GM23338 (cell line): Measurements from ENCODE around the gene SLC35A4. TPM values are rescaled to one million over a fixed set of nuclear protein-coding genes. Genes with fewer than 3 reads are reported as not detected.

Experiments used
- ATAC-seq: fragments of 200-7000 bp; cut with Tn5 transposase; 3 replicates; pipeline ENCODE4 v1.9.1; 2020
- DNase-seq: peaks from one replicate; pipeline ENCODE4 v3.0.0-alpha.2; 2015; ENCODE audit warnings: low spot score
- H2AFZ ChIP-seq: fragments of 200-600 bp; sonication (generic); 2 replicates; pipeline ENCODE4 v1.8.0; 2016; ENCODE audit warnings: antibody characterized with exemption, mild to moderate bottlenecking, moderate library complexity
- H3F3A ChIP-seq: fragments of 200-600 bp; sonication (generic); replicated peaks from 2 replicates; pipeline ENCODE4 v1.8.0; 2017; ENCODE audit warnings: antibody characterized with exemption, mixed run types, low read depth
- H3K27ac ChIP-seq: fragments of 200-600 bp; sonication (generic); 2 replicates; pipeline ENCODE4 v1.6.1; 2016; ENCODE audit warnings: low read depth
- H3K27me3 ChIP-seq: fragments of 200-600 bp; sonication (generic); 2 replicates; pipeline ENCODE4 v1.8.0; 2016; ENCODE audit warnings: mild to moderate bottlenecking, mixed run types, moderate library complexity; ENCODE audit not compliant: insufficient read depth
- H3K36me3 ChIP-seq: fragments of 200-600 bp; sonication (generic); 2 replicates; pipeline ENCODE4 v1.8.0; 2016; ENCODE audit warnings: mild to moderate bottlenecking; ENCODE audit not compliant: insufficient read depth
- H3K4me1 ChIP-seq: fragments of 200-600 bp; sonication (generic); 2 replicates; pipeline ENCODE4 v1.8.0; 2016; ENCODE audit warnings: mild to moderate bottlenecking, moderate library complexity; ENCODE audit not compliant: insufficient read depth
- H3K4me2 ChIP-seq: fragments of 200-600 bp; sonication (generic); 2 replicates; pipeline ENCODE4 v1.7.1; 2017; ENCODE audit warnings: mixed run types
- H3K4me3 ChIP-seq: fragments of 200-600 bp; sonication (generic); 2 replicates; pipeline ENCODE4 v1.6.1; 2016; ENCODE audit warnings: mixed run types
- H3K79me2 ChIP-seq: fragments of 200-600 bp; sonication (generic); replicated peaks from 2 replicates; pipeline ENCODE4 v1.8.0; 2017; ENCODE audit warnings: mild to moderate bottlenecking; ENCODE audit not compliant: insufficient read depth
- H3K9me2 ChIP-seq: fragments of 200-600 bp; sonication (generic); 2 replicates; pipeline ENCODE4 v1.8.0; 2017; ENCODE audit not compliant: insufficient read depth
- H4K20me1 ChIP-seq: fragments of 200-600 bp; sonication (generic); replicated peaks from 2 replicates; pipeline ENCODE4 v1.8.0; 2017; ENCODE audit warnings: mild to moderate bottlenecking; ENCODE audit not compliant: insufficient read depth
- H3K27ac Mint-ChIP-seq: 2 replicates; pipeline ENCODE4 v1.8.0; 2020; ENCODE audit warnings: inconsistent platforms, mild to moderate bottlenecking, moderate library complexity, mixed read lengths
- H3K27me3 Mint-ChIP-seq: 3 replicates; pipeline ENCODE4 v1.8.0; 2022; ENCODE audit warnings: low read depth, mild to moderate bottlenecking, moderate library complexity, mixed read lengths, inconsistent platforms; ENCODE audit not compliant: insufficient read depth, poor library complexity
- H3K36me3 Mint-ChIP-seq: 3 replicates; pipeline ENCODE4 v1.8.0; 2021; ENCODE audit warnings: low read depth, mild to moderate bottlenecking, inconsistent platforms, moderate library complexity, mixed read lengths
- H3K4me1 Mint-ChIP-seq: 3 replicates; pipeline ENCODE4 v1.8.0; 2020; ENCODE audit warnings: mild to moderate bottlenecking, inconsistent platforms, mixed read lengths
- H3K4me3 Mint-ChIP-seq: 3 replicates; pipeline ENCODE4 v1.8.0; 2021; ENCODE audit warnings: moderate library complexity, mild to moderate bottlenecking, inconsistent platforms, mixed read lengths
- H3K9me3 Mint-ChIP-seq: 3 replicates; pipeline ENCODE4 v1.8.0; 2020; ENCODE audit warnings: moderate library complexity, mild to moderate bottlenecking, inconsistent platforms, mixed read lengths
- CREB1 ChIP-seq: fragments of 250-450 bp; sonication (Bioruptor Pico); IDR thresholded peaks from 2 replicates; pipeline ENCODE4 v1.5.0; 2020; ENCODE audit warnings: low read depth, mild to moderate bottlenecking, moderate library complexity
- CTCF ChIP-seq, 2 experiments: fragments of 200-600 bp in 1 of 2; sonication (generic) in 1 of 2; conservative IDR thresholded peaks; 2 replicates each; pipeline versions ENCODE4 v1.5.1 to v1.6.1; 2016 to 2017; ENCODE audit warnings: antibody characterized with exemption in 2 of 2, low read depth in 2 of 2, mild to moderate bottlenecking in 2 of 2, moderate library complexity in 1 of 2
- EZH2 ChIP-seq: fragments of 200-600 bp; sonication (generic); IDR thresholded peaks from one replicate; pipeline ENCODE4 v1.8.0; 2017; ENCODE audit warnings: antibody characterized with exemption, mild to moderate bottlenecking, low read depth; ENCODE audit not compliant: unreplicated experiment
- EZH2phosphoT487 ChIP-seq: fragments of 200-600 bp; sonication (generic); IDR thresholded peaks from one replicate; pipeline ENCODE4 v1.8.1; 2018; ENCODE audit warnings: antibody characterized with exemption; ENCODE audit not compliant: unreplicated experiment
- JUNB ChIP-seq: IDR thresholded peaks from one replicate; pipeline ENCODE4 v1.6.1; 2016; ENCODE audit warnings: antibody characterized with exemption; ENCODE audit not compliant: unreplicated experiment
- NANOG ChIP-seq: IDR thresholded peaks from 2 replicates; pipeline ENCODE4 v1.6.1; 2016; ENCODE audit warnings: antibody characterized with exemption, borderline replicate concordance
- POLR2AphosphoS5 ChIP-seq: IDR thresholded peaks from 2 replicates; pipeline ENCODE4 v1.6.1; 2016; ENCODE audit warnings: antibody characterized with exemption, low read depth
- STAT1 ChIP-seq: IDR thresholded peaks from one replicate; pipeline ENCODE4 v1.6.1; 2016; ENCODE audit warnings: antibody characterized with exemption; ENCODE audit not compliant: unreplicated experiment
- ZNF114 ChIP-seq: fragments of 250-450 bp; sonication (Bioruptor Pico); IDR thresholded peaks from 2 replicates; pipeline ENCODE4 v1.5.0; 2020; ENCODE audit warnings: mild to moderate bottlenecking, moderate library complexity
- ZNF331 ChIP-seq: fragments of 250-450 bp; sonication (Bioruptor Pico); IDR thresholded peaks from 2 replicates; pipeline ENCODE4 v1.5.0; 2020; ENCODE audit warnings: low read depth, mild to moderate bottlenecking, moderate library complexity
- polyA plus RNA-seq: library from polyadenylated mRNA; unstranded; fragments of >200 nt; fragmentation: Nextera tagmentation; extraction: Ambion mirVana; gene quantifications from 2 replicates; pipeline ENCODE4 v1.2.1, GENCODE V29; 2016
- total RNA-seq: library from RNA; depleted of rRNA; stranded (reverse); fragments of >200 nt; shearing (Covaris generic); gene quantifications from 2 replicates; pipeline ENCODE4 v1.2.3, GENCODE V29; 2014
- TF ChIP-seq, protein P1 (sequence below): fragments of 250-450 bp; sonication (Bioruptor Pico); IDR thresholded peaks from 2 replicates; pipeline ENCODE4 v1.5.0; 2020; ENCODE audit warnings: mild to moderate bottlenecking, moderate library complexity
- TF ChIP-seq, protein P2 (sequence below): IDR thresholded peaks from 2 replicates; pipeline ENCODE4 v1.6.1; 2016; ENCODE audit warnings: antibody characterized with exemption
- TF ChIP-seq, protein P3 (sequence below): IDR thresholded peaks from one replicate; pipeline ENCODE4 v1.6.1; 2018; ENCODE audit warnings: antibody characterized with exemption; ENCODE audit not compliant: unreplicated experiment

SLC35A4 gene
- total and polyA plus RNA-seq, 2 experiments from 2014 or later = 17.7 to 39.1 TPM

GRCh38 chr5:140565024-140565779 lies 574 bp downstream of the SLC35A4 start:
- Mint-ChIP-seq H3K4me3 (peak overlapping the region; percentile 92), H3K9me3 (no peaks in the 10 kb centered on the region; the same call in 2 of the 3 replicates), H3K36me3 (peaks cover 26% of the 10 kb centered on the region), H3K4me1 (peaks cover 5% of the 10 kb centered on the region; the same call in 2 of the 3 replicates), H3K27ac (peak overlapping the region; percentile 90), H3K27me3 (peaks cover 17% of the 10 kb centered on the region)
- Histone ChIP-seq H4K20me1 (peaks cover 8% of the 10 kb centered on the region; the same call in 1 of the 2 replicates), H3K4me1 (peaks cover 5% of the 10 kb centered on the region; the same call in 1 of the 2 replicates), H3K36me3 (no peaks in the 10 kb centered on the region), H3K4me3 (peak overlapping the region; percentile 86), H3K4me2 (peak overlapping the region; percentile 98), H3F3A (no peaks in the 10 kb centered on the region), H3K9me2 (no peaks in the 10 kb centered on the region), H3K27me3 (no peaks in the 10 kb centered on the region), H2AFZ (peak overlapping the region; percentile 95), H3K79me2 (peaks cover 11% of the 10 kb centered on the region), H3K27ac (no peak overlapping the region)
- ATAC-seq = no peak
- DNase-seq = no peak
- no peak for TF ChIP-seq JUNB
- TF ChIP-seq POLR2AphosphoS5 = no peak
- TF ChIP-seq, protein P1, sequence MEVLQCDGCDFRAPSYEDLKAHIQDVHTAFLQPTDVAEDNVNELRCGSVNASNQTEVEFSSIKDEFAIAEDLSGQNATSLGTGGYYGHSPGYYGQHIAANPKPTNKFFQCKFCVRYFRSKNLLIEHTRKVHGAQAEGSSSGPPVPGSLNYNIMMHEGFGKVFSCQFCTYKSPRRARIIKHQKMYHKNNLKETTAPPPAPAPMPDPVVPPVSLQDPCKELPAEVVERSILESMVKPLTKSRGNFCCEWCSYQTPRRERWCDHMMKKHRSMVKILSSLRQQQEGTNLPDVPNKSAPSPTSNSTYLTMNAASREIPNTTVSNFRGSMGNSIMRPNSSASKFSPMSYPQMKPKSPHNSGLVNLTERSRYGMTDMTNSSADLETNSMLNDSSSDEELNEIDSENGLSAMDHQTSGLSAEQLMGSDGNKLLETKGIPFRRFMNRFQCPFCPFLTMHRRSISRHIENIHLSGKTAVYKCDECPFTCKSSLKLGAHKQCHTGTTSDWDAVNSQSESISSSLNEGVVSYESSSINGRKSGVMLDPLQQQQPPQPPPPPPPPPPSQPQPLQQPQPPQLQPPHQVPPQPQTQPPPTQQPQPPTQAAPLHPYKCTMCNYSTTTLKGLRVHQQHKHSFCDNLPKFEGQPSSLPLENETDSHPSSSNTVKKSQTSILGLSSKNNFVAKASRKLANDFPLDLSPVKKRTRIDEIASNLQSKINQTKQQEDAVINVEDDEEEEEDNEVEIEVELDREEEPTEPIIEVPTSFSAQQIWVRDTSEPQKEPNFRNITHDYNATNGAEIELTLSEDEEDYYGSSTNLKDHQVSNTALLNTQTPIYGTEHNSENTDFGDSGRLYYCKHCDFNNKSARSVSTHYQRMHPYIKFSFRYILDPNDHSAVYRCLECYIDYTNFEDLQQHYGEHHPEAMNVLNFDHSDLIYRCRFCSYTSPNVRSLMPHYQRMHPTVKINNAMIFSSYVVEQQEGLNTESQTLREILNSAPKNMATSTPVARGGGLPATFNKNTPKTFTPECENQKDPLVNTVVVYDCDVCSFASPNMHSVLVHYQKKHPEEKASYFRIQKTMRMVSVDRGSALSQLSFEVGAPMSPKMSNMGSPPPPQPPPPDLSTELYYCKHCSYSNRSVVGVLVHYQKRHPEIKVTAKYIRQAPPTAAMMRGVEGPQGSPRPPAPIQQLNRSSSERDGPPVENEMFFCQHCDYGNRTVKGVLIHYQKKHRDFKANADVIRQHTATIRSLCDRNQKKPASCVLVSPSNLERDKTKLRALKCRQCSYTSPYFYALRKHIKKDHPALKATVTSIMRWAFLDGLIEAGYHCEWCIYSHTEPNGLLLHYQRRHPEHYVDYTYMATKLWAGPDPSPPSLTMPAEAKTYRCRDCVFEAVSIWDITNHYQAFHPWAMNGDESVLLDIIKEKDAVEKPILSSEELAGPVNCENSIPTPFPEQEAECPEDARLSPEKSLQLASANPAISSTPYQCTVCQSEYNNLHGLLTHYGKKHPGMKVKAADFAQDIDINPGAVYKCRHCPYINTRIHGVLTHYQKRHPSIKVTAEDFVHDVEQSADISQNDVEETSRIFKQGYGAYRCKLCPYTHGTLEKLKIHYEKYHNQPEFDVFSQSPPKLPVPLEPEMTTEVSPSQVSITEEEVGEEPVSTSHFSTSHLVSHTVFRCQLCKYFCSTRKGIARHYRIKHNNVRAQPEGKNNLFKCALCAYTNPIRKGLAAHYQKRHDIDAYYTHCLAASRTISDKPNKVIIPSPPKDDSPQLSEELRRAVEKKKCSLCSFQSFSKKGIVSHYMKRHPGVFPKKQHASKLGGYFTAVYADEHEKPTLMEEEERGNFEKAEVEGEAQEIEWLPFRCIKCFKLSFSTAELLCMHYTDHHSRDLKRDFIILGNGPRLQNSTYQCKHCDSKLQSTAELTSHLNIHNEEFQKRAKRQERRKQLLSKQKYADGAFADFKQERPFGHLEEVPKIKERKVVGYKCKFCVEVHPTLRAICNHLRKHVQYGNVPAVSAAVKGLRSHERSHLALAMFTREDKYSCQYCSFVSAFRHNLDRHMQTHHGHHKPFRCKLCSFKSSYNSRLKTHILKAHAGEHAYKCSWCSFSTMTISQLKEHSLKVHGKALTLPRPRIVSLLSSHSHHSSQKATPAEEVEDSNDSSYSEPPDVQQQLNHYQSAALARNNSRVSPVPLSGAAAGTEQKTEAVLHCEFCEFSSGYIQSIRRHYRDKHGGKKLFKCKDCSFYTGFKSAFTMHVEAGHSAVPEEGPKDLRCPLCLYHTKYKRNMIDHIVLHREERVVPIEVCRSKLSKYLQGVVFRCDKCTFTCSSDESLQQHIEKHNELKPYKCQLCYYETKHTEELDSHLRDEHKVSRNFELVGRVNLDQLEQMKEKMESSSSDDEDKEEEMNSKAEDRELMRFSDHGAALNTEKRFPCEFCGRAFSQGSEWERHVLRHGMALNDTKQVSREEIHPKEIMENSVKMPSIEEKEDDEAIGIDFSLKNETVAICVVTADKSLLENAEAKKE (CRISPR knock-in tag) = no peak
- TF ChIP-seq, protein P2, sequence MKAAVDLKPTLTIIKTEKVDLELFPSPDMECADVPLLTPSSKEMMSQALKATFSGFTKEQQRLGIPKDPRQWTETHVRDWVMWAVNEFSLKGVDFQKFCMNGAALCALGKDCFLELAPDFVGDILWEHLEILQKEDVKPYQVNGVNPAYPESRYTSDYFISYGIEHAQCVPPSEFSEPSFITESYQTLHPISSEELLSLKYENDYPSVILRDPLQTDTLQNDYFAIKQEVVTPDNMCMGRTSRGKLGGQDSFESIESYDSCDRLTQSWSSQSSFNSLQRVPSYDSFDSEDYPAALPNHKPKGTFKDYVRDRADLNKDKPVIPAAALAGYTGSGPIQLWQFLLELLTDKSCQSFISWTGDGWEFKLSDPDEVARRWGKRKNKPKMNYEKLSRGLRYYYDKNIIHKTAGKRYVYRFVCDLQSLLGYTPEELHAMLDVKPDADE = no peak
- TF ChIP-seq, protein P3, sequence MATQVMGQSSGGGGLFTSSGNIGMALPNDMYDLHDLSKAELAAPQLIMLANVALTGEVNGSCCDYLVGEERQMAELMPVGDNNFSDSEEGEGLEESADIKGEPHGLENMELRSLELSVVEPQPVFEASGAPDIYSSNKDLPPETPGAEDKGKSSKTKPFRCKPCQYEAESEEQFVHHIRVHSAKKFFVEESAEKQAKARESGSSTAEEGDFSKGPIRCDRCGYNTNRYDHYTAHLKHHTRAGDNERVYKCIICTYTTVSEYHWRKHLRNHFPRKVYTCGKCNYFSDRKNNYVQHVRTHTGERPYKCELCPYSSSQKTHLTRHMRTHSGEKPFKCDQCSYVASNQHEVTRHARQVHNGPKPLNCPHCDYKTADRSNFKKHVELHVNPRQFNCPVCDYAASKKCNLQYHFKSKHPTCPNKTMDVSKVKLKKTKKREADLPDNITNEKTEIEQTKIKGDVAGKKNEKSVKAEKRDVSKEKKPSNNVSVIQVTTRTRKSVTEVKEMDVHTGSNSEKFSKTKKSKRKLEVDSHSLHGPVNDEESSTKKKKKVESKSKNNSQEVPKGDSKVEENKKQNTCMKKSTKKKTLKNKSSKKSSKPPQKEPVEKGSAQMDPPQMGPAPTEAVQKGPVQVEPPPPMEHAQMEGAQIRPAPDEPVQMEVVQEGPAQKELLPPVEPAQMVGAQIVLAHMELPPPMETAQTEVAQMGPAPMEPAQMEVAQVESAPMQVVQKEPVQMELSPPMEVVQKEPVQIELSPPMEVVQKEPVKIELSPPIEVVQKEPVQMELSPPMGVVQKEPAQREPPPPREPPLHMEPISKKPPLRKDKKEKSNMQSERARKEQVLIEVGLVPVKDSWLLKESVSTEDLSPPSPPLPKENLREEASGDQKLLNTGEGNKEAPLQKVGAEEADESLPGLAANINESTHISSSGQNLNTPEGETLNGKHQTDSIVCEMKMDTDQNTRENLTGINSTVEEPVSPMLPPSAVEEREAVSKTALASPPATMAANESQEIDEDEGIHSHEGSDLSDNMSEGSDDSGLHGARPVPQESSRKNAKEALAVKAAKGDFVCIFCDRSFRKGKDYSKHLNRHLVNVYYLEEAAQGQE = no peak
- no peak for TF ChIP-seq CTCF (conservative IDR thresholded peaks at IDR 0.05; ENCODE audit: low read depth in 2 of 2)
- no peak for TF ChIP-seq EZH2
- no peak for TF ChIP-seq EZH2phosphoT487
- no peak for TF ChIP-seq NANOG
- no peak for TF ChIP-seq CREB1 (CRISPR knock-in tag)
- TF ChIP-seq ZNF114 (CRISPR knock-in tag) = no peak
- no peak for TF ChIP-seq STAT1
- TF ChIP-seq ZNF331 = no peak
